ENCODE results near the gene CDK3. TPM values are rescaled to one million over a fixed set of nuclear protein-coding genes. Genes with fewer than 3 reads are reported as not detected.
A peak's percentile ranks its signal among the peaks of the same experiment; 100 is the strongest.

CDK3 gene
- total and polyA plus RNA-seq, 9 of the 15 experiments (the other 6 are each of a cell fraction or from before 2014, with no cell fraction given): 0.55 to 8.2 (median 4.7) TPM

DNA sequence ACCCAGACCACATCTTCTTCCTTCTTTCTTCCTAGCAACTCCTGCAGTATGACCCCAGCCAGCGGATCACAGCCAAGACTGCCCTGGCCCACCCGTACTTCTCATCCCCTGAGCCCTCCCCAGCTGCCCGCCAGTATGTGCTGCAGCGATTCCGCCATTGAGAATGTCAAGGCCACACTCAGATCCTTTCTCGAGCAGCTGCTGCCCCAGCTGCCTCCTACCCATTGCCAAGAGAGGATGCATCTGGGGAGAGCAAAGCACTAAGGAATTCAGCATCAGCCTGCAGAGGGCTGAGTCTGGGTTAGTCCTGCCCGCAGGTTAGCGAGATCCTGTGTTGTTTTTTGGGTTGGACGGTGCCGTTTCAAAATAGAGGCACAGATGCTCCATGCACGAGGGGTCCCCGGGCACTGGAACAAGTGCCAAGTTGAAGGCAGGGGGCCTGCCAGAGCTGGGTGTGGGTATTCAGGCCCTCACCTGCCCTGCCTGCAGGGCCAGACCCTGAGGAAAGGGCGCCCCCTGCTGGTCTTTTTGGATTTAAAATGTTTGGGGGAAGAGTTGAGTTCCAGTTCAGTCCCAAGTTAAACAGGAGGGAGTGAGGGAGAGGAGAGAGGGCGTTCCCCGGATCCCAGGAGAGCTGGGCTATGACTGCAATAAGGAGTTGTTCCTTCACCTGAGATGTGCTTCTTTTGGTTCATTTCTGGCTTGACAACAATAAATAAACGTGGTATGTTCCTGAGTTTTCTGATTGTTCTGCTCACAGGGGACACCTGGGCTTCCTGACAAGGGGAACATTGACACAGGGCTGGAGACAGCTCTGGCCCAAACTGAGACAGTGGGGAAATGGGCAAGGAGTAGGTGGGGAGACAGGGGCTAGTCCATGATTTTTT is 4.9 kb downstream of the CDK3 start (continued):
- TF ChIP-seq, protein P1, sequence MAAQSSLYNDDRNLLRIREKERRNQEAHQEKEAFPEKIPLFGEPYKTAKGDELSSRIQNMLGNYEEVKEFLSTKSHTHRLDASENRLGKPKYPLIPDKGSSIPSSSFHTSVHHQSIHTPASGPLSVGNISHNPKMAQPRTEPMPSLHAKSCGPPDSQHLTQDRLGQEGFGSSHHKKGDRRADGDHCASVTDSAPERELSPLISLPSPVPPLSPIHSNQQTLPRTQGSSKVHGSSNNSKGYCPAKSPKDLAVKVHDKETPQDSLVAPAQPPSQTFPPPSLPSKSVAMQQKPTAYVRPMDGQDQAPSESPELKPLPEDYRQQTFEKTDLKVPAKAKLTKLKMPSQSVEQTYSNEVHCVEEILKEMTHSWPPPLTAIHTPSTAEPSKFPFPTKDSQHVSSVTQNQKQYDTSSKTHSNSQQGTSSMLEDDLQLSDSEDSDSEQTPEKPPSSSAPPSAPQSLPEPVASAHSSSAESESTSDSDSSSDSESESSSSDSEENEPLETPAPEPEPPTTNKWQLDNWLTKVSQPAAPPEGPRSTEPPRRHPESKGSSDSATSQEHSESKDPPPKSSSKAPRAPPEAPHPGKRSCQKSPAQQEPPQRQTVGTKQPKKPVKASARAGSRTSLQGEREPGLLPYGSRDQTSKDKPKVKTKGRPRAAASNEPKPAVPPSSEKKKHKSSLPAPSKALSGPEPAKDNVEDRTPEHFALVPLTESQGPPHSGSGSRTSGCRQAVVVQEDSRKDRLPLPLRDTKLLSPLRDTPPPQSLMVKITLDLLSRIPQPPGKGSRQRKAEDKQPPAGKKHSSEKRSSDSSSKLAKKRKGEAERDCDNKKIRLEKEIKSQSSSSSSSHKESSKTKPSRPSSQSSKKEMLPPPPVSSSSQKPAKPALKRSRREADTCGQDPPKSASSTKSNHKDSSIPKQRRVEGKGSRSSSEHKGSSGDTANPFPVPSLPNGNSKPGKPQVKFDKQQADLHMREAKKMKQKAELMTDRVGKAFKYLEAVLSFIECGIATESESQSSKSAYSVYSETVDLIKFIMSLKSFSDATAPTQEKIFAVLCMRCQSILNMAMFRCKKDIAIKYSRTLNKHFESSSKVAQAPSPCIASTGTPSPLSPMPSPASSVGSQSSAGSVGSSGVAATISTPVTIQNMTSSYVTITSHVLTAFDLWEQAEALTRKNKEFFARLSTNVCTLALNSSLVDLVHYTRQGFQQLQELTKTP (IDR thresholded peaks at IDR 0.05; ENCODE audit: low read depth in 1 of 2, partially characterized antibody in 2 of 2): no peak
- TF ChIP-seq, protein P2, sequence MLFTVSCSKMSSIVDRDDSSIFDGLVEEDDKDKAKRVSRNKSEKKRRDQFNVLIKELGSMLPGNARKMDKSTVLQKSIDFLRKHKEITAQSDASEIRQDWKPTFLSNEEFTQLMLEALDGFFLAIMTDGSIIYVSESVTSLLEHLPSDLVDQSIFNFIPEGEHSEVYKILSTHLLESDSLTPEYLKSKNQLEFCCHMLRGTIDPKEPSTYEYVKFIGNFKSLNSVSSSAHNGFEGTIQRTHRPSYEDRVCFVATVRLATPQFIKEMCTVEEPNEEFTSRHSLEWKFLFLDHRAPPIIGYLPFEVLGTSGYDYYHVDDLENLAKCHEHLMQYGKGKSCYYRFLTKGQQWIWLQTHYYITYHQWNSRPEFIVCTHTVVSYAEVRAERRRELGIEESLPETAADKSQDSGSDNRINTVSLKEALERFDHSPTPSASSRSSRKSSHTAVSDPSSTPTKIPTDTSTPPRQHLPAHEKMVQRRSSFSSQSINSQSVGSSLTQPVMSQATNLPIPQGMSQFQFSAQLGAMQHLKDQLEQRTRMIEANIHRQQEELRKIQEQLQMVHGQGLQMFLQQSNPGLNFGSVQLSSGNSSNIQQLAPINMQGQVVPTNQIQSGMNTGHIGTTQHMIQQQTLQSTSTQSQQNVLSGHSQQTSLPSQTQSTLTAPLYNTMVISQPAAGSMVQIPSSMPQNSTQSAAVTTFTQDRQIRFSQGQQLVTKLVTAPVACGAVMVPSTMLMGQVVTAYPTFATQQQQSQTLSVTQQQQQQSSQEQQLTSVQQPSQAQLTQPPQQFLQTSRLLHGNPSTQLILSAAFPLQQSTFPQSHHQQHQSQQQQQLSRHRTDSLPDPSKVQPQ (CRISPR knock-in tag; IDR thresholded peaks at IDR 0.05; ENCODE audit: borderline replicate concordance): no peak
- TF ChIP-seq ZNF583 (CRISPR knock-in tag; IDR thresholded peaks at IDR 0.05) (no peak), SMAD4 (CRISPR knock-in tag; conservative IDR thresholded peaks at IDR 0.05) (no peak), HEY1 (CRISPR knock-in tag; IDR thresholded peaks at IDR 0.05; ENCODE audit: borderline replicate concordance) (no peak), ARHGAP35 (IDR thresholded peaks at IDR 0.05; ENCODE audit: partially characterized antibody) (no peak)
- TF ChIP-seq, protein P3, sequence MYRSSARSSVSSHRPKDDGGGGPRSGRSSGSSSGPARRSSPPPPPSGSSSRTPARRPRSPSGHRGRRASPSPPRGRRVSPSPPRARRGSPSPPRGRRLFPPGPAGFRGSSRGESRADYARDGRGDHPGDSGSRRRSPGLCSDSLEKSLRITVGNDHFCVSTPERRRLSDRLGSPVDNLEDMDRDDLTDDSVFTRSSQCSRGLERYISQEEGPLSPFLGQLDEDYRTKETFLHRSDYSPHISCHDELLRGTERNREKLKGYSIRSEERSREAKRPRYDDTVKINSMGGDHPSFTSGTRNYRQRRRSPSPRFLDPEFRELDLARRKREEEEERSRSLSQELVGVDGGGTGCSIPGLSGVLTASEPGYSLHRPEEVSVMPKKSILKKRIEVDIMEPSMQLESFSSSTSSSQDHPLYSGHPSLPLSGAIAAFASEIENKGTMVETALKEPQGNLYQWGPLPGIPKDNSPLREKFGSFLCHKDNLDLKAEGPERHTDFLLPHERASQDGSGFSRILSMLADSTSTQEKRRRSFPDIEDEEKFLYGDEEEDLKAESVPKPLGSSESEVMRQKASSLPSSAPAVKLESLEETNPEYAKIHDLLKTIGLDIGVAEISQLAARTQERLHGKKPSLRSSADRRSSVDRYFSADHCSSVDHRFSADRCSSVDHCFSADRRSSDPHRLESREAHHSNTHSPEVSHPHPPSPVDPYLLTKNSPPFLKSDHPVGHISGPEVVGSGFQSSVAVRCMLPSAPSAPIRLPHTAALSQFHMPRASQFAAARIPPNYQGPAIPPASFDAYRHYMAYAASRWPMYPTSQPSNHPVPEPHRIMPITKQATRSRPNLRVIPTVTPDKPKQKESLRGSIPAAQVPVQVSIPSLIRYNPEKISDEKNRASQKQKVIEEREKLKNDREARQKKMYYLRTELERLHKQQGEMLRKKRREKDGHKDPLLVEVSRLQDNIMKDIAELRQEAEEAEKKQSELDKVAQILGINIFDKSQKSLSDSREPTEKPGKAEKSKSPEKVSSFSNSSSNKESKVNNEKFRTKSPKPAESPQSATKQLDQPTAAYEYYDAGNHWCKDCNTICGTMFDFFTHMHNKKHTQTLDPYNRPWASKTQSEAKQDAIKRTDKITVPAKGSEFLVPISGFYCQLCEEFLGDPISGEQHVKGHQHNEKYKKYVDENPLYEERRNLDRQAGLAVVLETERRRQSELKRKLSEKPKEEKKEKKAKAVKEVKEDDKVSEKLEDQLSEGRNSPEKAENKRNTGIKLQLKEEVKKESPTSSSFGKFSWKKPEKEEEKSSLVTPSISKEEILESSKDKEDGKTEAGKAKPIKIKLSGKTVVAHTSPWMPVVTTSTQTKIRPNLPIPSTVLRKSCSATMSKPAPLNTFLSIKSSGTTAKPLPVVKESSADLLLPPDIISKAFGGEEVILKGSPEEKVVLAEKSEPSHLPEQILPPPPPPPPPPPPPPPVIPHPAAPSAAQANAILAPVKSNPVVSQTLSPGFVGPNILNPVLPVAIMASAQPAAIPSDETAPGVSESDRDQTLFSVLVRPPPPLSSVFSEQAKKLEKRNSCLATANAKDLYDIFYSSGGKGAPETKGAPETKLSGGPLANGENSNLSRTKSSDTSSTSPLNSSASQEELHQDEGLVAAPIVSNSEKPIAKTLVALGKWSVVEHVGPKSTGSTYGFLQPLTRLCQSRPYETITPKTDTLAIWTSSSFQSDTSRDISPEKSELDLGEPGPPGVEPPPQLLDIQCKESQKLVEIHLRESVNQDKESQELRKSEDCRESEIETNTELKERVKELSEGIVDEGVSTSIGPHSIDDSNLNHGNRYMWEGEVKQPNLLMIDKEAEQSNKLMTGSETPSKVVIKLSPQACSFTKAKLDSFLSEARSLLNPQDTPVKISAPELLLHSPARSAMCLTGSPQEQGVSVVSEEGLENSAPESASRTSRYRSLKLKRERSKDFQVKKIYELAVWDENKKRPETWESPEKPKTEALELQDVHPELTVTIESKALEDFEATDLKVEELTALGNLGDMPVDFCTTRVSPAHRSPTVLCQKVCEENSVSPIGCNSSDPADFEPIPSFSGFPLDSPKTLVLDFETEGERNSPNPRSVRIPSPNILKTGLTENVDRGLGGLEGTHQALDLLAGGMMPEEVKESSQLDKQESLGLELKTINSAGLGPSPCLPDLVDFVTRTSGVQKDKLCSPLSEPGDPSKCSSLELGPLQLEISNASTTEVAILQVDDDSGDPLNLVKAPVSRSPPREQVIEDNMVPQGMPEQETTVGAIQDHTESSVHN (IDR thresholded peaks at IDR 0.05; ENCODE audit: borderline replicate concordance in 1 of 2, low read depth in 1 of 2): no peak
- TF ChIP-seq, protein P4, sequence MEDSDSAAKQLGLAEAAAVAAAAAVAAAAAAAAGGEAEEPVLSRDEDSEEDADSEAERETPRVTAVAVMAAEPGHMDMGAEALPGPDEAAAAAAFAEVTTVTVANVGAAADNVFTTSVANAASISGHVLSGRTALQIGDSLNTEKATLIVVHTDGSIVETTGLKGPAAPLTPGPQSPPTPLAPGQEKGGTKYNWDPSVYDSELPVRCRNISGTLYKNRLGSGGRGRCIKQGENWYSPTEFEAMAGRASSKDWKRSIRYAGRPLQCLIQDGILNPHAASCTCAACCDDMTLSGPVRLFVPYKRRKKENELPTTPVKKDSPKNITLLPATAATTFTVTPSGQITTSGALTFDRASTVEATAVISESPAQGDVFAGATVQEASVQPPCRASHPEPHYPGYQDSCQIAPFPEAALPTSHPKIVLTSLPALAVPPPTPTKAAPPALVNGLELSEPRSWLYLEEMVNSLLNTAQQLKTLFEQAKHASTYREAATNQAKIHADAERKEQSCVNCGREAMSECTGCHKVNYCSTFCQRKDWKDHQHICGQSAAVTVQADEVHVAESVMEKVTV (CRISPR knock-in tag; IDR thresholded peaks at IDR 0.05): peak; percentile 91

All from K562 (cell line).